HG03280 (cell line): ENCODE results near the gene ZBTB17.
"Not testable (repeated sequence)": the region's sequence is repeated elsewhere in the genome, so short reads cannot be mapped to it uniquely, and the experiment has no call there.

Experiments
- ATAC-seq: cut with Tn5 transposase; IDR thresholded peaks from one replicate; pipeline ENCODE4 v1.9.1; 2021; ENCODE audit warnings: mild to moderate bottlenecking, moderate library complexity; ENCODE audit not compliant: unreplicated experiment

ZBTB17 gene

DNA sequence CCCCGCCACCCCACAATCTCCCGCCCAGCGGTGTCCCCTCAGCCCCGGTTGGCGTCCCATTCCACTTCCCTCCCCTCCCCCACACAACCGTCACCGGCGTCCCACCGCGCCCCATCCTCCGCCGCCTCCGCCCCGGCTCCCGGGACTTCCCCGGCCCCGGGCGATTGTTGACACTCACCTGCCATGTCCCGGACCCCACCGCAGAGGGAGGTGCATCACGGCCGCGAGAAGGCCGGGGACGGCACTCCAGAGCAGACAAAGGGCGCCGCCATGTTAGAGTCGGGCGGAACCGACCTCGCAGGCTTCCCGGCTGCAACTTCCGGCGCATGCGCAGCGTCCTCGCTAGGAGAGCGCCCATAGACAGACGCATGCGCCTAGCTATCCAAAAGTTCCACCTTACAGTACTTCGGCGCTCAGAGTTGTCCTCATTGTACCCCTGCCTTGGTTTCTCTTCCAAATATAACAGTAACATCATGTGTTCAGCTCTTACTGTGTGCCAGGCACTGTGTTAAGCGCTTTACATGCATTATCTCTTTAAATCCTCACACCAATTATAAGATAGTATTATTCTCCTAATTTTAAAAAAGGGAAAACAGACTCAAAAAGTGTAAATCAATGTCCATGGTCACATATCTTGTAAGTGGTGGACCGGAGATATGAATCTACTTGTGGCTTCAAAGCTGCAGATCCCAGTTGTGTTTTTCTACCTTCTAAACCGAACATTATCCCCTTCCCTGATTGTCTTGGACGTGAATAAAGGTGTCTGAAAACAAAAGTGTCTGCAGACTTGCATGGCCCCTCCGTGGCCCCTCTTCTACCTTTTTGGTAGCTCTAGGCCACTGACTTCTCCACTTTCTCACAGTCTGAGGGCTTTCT lies at the start of gene ZBTB17:
TSS of gene ZBTB17 (minus strand) at position 297 of the 876 bp plus-strand sequence. CDS start 27,606 bp downstream, outside the sequence.
- ATAC-seq, result peak; percentile 71

DNA sequence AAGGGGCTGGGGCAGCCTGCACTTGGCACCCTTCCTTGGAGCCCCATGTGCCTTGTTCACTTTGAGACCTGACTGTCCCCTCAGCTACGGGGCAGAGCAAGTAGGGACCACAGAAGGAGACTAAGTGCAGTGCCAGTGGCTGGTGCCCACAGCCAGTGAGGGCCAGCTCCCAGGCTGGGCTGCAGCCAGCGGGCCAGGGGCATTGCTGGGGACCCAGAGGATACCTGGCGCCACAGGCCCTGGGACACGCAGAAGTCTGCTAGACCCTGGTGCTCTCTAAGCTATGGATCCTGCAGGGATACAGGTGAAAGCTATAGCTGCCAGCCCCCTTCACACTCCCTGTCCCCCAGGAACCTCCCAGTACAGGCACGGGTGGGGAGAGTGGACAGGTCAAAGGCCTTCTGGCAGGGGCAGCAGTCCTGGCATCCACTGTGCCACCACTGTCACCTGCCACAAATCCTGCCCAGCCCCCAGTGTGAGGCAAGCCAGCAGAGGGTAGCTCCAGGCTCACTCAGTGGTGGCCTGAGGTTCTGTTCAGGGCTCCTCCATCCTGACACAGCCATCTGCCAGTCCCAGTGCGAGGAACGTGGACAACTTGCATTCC lies 47.3 kb upstream of the ZBTB17 start:
- no peak for ATAC-seq

DNA sequence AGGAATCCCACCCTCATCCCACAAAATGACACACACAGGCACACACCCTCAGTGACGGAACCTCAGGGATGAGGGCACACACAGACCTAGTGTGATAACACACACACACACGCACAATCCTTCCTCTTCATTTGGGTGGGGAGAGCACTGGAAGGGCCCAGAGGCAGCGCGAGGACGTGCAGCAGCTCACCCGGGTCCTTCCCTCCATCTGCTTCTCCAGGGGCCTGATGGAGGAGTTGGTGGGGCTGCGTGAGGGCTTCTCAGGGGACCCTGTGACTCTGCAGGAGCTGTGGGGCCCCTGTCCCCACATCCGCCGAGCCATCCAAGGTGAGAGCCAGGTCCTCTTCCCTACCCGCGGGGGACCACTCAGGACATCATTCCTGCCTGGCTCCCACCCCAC lies 46.5 kb upstream of the ZBTB17 start:
- ATAC-seq, result no peak

DNA sequence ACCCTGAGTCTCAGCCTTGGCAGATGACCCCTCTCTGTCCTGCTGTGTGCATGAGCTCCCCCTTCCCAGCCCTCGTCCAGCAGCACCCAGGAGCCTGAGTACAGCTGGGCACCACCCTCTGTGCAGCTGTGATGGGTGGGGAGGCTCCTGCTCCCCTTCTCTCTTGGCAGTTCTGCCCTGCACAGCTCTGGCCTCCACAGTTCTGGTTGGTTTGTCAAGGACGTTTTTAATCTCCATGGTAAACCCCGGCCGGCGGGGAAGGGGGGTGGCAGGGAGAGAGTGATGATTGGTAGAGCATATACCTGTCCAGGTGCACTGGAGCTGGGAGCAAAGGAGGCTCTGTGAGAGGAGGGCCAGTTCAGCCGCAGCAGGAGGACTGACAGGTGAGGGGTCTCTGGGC lies 45.8 kb upstream of the ZBTB17 start, which contains the start of gene CLCNKA:
TSS of gene CLCNKA (plus strand) at position 356 of the 400 bp plus-strand sequence. CDS start 584 bp downstream, outside the sequence.
- ATAC-seq, result no peak

DNA sequence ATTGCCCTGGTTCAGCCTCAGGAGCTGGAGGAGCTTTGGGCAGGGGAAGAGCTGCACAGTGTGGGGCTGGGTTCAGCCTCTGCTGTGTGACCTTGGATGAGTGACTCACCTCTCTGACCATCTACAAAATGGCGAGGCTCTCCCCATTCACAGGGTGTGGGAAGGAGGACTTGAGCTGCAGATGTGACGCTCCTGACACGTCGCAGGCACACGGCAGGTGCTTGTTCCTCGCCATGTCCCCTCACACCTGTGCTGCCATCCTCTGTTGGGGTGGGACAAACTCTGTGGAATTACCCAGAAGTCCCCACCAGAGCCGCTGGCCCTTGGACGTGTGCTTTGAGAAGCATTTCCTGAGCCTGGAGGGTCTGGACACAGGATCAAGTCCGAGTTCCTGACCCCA lies 45.0 kb upstream of the ZBTB17 start:
- not testable (repeated sequence) for ATAC-seq

DNA sequence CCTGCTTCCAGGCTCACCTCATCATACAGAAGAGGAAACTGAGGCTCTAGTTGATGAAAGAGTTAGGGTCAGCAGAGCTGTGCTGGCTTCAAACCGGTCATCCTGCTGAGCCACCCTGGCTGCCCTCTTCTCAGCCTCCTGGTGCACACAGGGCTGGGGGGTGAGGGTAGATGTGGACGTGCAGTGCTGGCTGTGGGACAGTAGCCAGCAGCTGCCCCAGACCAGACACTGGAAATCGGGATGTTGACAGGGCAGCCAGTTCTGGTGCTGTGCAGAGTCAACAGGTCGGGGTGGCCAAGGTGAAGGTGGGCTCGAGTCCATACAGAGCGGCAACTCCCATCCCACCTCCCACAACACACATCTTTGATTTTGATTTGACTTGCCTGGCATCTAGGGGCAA lies 44.4 kb upstream of the ZBTB17 start:
- ATAC-seq, result no peak

DNA sequence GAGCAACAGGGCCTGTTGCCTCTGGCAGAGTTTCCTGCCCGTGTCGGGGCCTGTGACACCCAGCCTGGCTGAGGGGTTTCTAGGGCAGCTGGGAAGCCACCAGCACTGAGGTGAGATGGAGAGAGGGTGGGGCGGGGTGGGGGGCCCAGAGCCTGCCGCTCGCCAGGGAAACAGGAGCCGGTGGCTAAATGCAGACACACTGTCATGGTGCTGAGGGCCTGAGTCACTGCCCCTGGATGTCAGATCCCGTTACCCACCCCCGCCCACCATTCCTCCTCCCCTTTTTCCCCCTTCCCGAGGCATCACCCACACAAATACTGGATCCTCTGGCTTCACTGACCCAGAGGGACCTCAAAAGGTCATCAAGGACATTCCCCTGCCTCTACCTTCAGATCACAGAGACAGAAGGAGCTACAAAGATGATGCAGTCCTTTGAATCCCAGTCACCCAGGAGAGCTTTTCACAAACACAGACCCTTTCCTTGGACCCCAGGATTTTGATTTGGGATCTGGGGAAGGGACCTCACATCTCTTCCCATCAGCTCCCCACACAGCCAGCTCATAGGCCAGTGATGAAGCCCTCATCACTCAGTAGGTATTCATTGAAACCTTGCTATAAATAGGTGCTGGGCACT lies 43.9 kb upstream of the ZBTB17 start:
- ATAC-seq, result no peak

DNA sequence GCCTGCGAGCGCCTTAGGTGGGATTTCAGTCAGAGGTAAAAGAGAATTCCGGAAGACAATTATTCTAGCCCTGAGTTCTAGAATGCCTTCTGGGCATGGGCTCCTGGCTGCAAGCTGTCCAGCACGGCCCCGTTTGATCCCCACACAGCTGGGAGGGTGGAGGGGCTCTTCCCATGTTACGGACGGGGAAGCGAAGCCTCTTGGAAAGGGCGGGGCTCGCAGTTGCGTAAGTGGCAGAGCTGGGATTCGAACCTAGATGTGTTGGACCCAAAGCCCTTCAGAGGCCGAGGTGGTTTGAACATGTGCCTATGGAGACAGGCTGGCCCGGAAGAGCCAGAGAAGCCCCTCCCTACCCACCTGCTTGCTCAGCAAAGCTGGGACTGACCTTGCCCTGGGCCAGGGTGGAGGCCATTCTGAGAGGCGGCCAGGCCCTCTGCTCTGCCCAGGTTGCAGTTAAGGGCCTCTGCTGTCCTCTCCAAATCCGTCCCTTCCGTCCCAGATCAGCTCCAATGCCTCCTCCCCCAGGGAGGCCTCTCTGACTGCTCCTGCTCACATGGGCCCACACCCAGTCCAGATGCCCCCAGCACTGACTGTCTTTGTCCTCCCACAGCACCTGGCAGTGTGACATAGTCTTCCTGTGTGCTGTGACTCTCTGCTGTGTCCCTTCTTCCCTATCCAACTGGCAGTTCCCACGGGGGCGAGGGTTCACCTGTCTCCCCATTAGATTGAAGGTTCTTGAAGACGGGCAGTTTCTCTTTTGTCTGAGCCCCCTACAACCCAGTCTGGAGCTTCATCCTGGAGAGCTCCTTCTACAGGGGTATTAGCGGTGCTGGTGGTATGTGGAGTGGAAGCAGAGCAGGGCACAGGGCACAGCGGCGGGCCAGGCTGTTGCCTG lies 43.1 kb upstream of the ZBTB17 start:
- ATAC-seq, result no peak

DNA sequence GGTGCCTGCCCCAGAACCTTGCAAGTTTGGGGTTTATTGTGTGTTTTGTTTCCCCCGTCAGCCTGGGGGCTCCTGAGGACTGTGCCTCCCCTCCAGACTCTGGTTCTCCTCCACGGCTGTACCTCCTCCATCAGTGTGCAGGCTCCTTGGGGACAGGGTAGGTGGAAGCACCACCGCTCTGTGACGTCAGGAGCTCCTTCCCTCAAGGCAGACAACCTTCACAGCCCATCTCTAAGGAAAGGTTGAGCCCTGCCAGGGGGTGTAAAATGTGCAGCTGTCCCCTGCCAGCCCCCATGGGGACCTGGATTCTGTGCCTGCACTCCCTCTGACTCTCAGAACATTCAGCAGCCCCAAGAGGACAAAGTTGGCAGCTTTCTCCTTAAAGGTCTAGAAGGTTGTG lies 42.4 kb upstream of the ZBTB17 start:
- no peak for ATAC-seq

DNA sequence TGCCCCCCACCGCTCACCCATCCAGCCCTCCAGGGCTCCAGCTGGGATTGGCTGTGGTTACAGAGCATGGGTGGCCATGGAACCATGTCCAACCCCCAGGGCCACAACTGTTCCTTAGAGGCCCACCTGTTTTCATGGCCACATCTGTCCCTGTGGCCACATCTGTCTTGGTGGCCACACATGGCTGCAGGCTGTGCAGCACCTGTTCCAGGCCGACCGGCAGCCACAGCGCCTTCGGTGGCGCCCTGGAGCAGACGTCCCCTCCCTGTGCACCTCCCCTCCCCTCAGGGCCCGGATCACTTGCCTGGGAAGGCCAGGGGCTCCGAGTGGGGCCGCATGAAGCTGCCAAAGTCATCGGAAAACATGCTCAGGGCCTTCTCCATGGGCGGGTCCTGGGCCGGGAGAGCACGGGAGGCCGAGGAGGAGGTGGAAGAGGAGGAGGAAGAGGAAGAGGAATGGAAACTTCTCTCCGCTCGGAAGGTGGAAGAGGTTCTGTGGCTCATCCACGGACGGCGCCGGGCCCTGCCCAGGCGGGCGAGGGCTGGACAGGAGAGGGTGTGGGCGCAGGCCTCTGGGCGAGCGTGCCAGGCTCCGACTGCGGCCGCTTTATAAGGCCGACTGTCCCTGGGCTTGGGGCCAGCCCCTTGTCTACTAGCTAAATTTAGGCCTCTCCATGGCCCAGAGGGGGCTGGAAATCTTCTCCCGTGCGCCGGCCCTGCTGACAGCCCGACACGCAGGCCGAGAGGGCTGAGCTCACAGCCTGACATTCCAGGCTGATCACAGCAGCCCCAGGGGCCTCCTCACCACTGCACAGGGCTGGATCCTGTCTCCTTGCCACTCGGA lies 41.8 kb upstream of the ZBTB17 start, which contains the start of gene HSPB7:
TSS of gene HSPB7 (minus strand) at position 583 of the 843 bp plus-strand sequence. CDS start at position 503, 80 bp downstream.
- no peak for ATAC-seq

DNA sequence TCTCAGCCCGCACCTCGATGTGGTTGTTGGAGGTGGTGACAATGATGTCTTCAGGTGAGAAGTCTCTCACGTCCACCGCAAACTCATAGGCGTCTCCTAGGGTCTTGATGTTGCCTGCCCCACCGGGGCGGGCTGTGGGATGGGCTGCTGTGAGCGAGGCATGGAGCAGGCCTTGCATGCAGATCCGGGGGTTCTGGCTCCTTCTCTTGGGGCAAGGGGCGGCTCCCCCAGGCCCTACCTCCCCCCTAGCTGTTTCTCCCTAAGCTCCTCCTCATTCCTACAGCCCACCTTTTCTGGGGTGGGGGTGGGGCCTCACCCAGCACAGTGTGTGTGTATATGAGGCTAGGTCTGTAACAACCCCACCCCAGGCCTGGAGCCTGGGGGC lies 41.2 kb upstream of the ZBTB17 start:
- no peak for ATAC-seq

DNA sequence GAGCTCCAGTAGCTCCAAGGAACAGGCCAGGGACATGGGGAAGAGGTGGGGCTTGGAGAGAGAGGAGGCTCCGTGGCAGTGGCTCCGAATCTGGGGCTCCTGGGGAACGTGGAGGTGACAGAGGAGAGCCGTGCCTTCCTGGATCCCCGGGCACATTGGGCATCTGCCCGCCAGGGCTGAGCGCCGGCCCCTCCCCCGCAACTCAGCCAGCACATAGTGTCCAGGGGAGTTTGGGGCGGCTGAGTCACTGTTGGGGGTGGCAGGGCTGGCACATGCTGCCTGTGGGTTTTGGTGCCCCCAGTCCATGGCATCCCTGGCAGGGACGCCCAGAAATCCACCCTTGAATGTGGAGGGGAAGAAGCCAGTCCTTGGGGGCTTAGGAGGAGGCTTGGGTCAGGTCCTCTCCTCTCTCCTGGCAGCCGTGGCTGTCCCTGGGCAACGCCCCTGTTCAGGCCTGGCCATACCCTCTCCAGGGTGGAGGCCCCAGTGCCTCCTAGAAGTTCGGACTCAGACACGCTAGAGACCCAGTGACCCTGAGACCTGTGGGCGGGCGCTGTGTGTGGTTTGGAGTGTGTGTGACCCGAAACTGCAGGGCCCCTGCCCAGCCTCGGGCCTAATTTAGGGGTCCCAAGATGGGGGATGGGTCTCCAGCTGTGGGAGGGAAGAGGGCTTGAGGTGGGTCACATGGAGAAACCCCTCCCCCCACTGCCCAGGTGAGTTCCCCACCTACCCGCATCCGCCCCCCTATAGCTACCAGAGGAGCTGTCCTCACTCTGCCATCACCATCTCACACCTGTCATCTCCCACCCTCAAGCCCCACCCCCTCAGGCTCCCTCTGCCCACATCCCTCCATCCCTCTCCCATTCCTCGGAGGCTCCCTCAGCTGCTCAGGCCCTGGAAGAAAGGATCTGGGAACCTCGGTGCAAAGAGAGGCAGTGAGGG lies 40.3 kb upstream of the ZBTB17 start:
- ATAC-seq, result no peak

DNA sequence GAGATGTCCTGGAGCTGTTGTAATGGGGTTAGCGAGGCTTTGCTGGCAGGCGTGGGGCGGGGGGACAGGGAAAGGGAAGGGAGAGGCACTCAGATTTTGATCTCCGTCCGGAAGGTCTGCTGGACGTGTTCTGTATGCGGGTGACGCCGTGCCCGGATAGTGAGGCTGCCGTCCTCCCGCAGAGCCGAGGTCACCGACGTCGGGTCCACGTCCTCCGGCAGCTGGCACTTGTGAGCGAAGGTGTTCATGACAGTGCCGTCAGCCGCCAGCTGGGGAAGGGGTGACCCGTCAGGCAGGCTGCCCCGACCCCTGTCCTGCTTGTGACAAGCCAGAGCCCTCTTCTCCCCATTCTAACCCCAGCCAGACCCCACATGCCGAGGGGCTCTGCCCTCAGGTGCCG lies 39.6 kb upstream of the ZBTB17 start:
- no peak for ATAC-seq

DNA sequence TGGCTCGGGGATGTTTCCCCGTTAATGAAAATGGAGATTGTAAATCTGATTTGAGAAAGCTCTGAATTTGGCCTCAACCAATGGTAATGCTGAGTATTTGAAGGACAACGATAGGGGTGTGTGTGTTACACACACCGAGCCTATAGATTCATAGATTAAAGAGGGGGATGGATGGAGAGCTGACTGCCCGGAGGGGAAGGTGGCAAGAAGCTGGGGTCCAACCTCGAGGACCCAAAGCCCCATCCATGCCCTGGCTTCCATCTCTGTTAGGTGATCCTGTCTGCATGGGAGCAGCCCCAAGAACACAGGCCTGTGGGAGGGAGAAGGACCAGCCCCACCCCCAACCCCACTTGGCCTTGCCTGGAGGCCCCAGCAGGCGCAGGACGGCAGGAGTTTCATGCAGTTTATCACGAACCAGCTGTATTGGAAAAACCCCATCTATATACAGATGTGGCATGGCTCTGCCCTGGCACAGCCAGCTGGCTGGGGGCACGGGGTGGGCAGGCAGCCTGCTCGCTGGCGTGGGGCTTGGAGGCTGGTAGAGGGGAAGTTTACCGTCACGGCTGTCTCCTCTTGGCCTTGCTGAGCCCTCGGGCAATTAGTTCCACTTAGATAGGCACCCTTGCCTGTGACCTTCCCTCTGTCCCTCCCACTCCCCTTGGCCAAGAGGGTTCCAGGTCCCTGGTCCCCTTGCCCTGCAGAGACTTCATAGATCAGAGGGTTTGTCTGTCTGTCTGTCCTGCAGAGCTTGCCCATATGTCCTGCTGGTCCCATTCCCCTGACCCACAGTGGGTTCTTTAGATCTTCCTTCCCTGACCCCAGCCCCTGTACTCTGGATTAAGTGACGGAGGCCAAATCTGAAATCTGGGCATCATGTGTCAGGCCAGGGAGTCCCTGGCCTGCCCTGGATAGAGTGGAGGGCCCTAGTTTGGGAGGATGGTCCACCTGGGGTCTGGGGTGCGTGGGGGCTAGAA lies 38.9 kb upstream of the ZBTB17 start:
- ATAC-seq, result no peak

DNA sequence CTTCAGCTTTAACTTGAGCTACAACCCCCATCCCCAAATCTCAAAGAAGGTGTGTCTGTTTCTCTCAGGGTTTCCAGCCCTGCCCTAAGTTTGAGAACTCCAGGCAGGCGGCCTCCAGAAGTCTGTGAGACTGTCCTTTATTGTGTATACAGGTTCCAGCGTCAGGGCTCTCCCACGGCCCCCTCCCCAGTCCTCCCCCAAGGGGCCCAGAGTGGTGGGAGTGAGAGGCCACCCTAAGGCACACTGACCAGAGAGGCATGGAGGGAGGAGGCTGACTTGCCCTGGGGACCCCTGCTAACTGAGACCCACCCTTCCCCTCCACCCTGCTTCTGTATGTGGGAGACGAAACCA lies 38.0 kb upstream of the ZBTB17 start:
- ATAC-seq, result no peak

DNA sequence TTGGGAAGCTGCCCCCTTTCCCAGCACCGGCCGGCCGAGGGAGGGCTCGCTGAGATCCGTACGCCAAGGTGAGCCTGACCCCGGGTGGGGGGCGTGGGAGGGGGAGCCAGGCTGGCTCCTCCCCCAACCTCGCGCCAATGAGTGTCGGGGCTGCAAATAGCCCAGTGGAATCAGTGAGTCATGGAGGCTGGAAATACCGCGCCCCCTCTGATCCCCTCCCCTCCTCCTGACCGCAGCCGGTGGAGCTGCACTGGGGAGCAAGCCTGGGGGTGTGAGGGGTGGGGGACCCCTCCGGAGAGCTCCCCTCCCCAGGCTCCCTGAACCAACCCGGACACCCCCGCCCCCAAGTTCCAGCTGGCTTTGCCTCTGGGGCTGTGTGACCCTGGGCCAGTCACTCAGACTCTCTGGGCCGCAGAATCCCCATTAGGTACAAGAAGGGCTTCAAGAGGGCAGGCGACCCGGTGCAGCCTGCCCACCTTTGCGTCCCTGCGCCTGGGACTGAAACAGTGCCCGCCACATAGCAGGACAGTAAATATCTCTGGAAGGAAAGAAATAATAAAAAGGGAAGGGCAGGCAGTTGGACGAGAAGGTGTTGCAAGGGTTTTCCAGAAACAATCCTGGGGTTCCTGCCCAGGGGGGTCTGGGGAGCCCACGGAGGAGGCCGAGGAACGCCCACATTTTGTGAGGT lies 37.5 kb upstream of the ZBTB17 start:
- no peak for ATAC-seq

DNA sequence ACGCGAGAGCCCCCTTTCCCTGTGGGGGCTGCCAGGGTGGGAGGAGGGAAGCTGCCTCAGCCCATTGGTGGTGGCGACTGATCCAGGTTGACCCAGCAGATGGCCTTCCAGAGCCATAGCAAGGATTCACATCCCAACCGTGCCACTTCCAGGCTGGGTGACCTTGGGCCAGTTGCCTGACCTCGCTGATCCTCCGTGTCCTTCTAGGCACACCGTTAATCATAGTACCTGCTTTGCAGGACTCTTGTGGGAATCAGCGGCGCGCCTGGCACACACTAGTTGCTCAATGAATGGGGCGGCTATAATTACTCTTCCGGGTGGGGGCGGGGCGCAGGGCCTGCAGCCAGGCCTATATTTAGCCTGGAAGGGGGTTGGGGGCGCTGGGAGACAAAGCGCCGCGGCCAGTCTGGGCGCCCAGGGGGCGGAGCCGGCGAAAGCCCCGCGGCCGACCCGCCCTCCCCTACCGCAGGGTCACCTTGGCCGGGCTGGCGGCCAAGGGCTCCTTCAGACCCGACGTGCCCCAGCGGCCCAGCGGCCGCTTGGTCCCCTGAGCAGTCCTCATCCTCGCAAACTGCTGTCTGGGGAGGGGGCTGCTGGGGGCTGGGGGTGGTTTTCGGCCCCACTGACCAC lies 36.8 kb upstream of the ZBTB17 start:
- no peak for ATAC-seq
